Mesenchymal stem cell (in vitro differentiated cells and primary cell): ENCODE data around the gene SOWAHA.
A peak's percentile ranks its signal among the peaks of the same experiment; 100 is the strongest.

Experiments used
- DNase-seq: peaks from one replicate; pipeline ENCODE4 v3.0.0-alpha.2; 2013
- H2AFZ ChIP-seq: one replicate; pipeline ENCODE4 v1.6.1; 2013; ENCODE audit warnings: low read depth, mild to moderate bottlenecking, control low read depth, inconsistent platforms, low read length, moderate library complexity
- H2AK5ac ChIP-seq: 2 replicates; pipeline ENCODE4 v1.6.1; 2013; ENCODE audit warnings: low read length, moderate library complexity, mild to moderate bottlenecking, inconsistent platforms; ENCODE audit not compliant: severe bottlenecking
- H2BK120ac ChIP-seq: one replicate; pipeline ENCODE4 v1.6.1; 2013; ENCODE audit warnings: low read depth, mild to moderate bottlenecking, inconsistent platforms, low read length, moderate library complexity
- H2BK12ac ChIP-seq, 2 experiments: one replicate each; pipeline ENCODE4 v1.6.1; 2013; ENCODE audit warnings: inconsistent platforms in 2 of 2, low read length in 2 of 2, mild to moderate bottlenecking in 2 of 2, moderate library complexity in 2 of 2, control low read depth in 1 of 2
- H2BK15ac ChIP-seq: one replicate; pipeline ENCODE4 v1.6.1; 2013; ENCODE audit warnings: mild to moderate bottlenecking, low read depth, inconsistent platforms; ENCODE audit not compliant: poor library complexity, severe bottlenecking
- H2BK5ac ChIP-seq: 2 replicates; pipeline ENCODE4 v1.6.1; 2013; ENCODE audit warnings: low read depth, mild to moderate bottlenecking, low read length, control low read depth, inconsistent platforms; ENCODE audit not compliant: poor library complexity, severe bottlenecking
- H3K14ac ChIP-seq, 2 experiments: one replicate each; pipeline ENCODE4 v1.6.1; 2013; ENCODE audit warnings: inconsistent platforms in 2 of 2, low read length in 2 of 2, control low read depth in 1 of 2, mild to moderate bottlenecking in 1 of 2, moderate library complexity in 1 of 2
- H3K18ac ChIP-seq, 2 experiments: one replicate each; pipeline ENCODE4 v1.6.1; 2013; ENCODE audit warnings: inconsistent platforms in 2 of 2, low read length in 2 of 2, control low read depth in 1 of 2, low read depth in 1 of 2, mild to moderate bottlenecking in 1 of 2
- H3K23ac ChIP-seq, 2 experiments: one replicate each; pipeline ENCODE4 v1.6.1; 2013; ENCODE audit warnings: inconsistent platforms in 2 of 2, low read length in 2 of 2, mild to moderate bottlenecking in 2 of 2, moderate library complexity in 2 of 2, control low read depth in 1 of 2
- H3K27ac ChIP-seq: 2 replicates; pipeline ENCODE4 v1.5.1; 2013; ENCODE audit warnings: mild to moderate bottlenecking, moderate library complexity, low read length, control low read depth, inconsistent platforms; ENCODE audit not compliant: poor library complexity, severe bottlenecking
- H3K27me3 ChIP-seq, 2 experiments: 2 replicates each; pipeline versions ENCODE4 v1.6.1 to v1.7.0; 2013; ENCODE audit warnings: low read length in 2 of 2, mild to moderate bottlenecking in 2 of 2, moderate library complexity in 2 of 2, control low read depth in 1 of 2, inconsistent platforms in 1 of 2; ENCODE audit not compliant: control insufficient read depth in 1 of 2, insufficient read depth in 1 of 2
- H3K36me3 ChIP-seq, 2 experiments: 2 replicates each; pipeline versions ENCODE4 v1.6.1 to v1.7.0; 2013; ENCODE audit warnings: low read length in 2 of 2, control low read depth in 1 of 2, inconsistent platforms in 1 of 2, low read depth in 1 of 2, mild to moderate bottlenecking in 1 of 2; ENCODE audit not compliant: insufficient read depth in 2 of 2, control insufficient read depth in 1 of 2
- H3K4ac ChIP-seq, 2 experiments: one replicate each; pipeline ENCODE4 v1.6.1; 2013; ENCODE audit warnings: inconsistent platforms in 2 of 2, low read length in 2 of 2, mild to moderate bottlenecking in 2 of 2, moderate library complexity in 2 of 2, control low read depth in 1 of 2, low read depth in 1 of 2
- H3K4me1 ChIP-seq: 2 replicates; pipeline ENCODE4 v1.6.1; 2013; ENCODE audit warnings: low read depth, low read length, control low read depth; ENCODE audit not compliant: control insufficient read depth, insufficient read depth
- H3K4me2 ChIP-seq: 2 replicates; pipeline ENCODE4 v1.6.1; 2013; ENCODE audit warnings: low read length, mild to moderate bottlenecking, inconsistent platforms; ENCODE audit not compliant: poor library complexity, severe bottlenecking
- H3K4me3 ChIP-seq, 2 experiments: 2 replicates each; pipeline versions ENCODE4 v1.5.1 to v1.7.0; 2013; ENCODE audit warnings: low read length in 2 of 2, mild to moderate bottlenecking in 2 of 2, control low read depth in 1 of 2, low read depth in 1 of 2; ENCODE audit not compliant: insufficient read depth in 1 of 2
- H3K79me1 ChIP-seq: replicated peaks from 2 replicates; pipeline ENCODE4 v1.6.1; 2013; ENCODE audit warnings: mild to moderate bottlenecking, control low read depth, low read length, inconsistent platforms; ENCODE audit not compliant: poor library complexity, severe bottlenecking
- H3K9ac ChIP-seq: 2 replicates; pipeline ENCODE4 v1.7.0; 2013; ENCODE audit warnings: mild to moderate bottlenecking, low read length, moderate library complexity
- H3K9me3 ChIP-seq: 2 replicates; pipeline ENCODE4 v1.7.0; 2013; ENCODE audit warnings: mild to moderate bottlenecking, low read length; ENCODE audit not compliant: control insufficient read depth
- H4K8ac ChIP-seq: one replicate; pipeline ENCODE4 v1.6.1; 2013; ENCODE audit warnings: inconsistent platforms, mild to moderate bottlenecking, low read length, moderate library complexity
- H4K91ac ChIP-seq: one replicate; pipeline ENCODE4 v1.6.1; 2013; ENCODE audit warnings: mild to moderate bottlenecking, low read length, inconsistent platforms
- WGBS: methylation state at CpG from one replicate; pipeline ENCODE4 v1.1.7; 2013; ENCODE audit warnings: mixed read lengths; 5-methylcytosine and 5-hydroxymethylcytosine counted together

Gene SOWAHA

DNA sequence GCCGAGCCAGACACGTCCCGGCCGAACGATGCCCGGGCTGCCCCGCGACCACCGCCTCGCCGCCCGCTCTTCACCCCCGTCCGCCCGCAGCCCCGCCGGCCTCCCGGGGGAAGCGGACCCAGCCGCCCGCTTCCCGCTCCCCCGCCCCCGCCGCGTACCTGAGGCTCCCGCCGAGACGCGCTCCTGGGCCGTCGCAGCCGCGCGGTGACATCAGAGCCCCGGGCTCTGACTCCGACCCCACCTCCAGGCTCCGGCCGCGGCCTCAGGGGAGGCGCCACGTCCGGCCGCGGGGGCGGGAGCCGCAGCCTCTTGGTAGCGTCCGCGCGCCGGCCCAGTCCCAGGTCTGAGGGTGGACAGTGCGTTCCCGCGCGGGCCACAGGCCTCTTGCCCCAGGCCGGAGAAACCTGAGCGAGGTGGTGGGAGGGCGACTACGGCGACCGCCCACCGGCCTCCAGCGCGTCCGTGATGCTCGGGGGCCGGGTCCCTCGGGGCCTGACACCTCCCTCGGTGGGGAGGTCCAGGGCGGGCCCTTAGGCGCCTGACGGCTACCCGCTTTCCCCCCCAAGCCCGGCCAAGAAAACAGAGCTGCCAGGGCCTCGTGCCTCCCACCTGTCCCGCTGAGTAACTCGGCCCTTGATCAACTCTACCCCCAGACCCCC, 17.5 kb downstream of the SOWAHA start, which contains the start of gene SHROOM1:
Gene SHROOM1, minus strand, starts transcription at position 212 of the 659 bp plus-strand sequence. CDS start 4,507 bp downstream, outside the sequence.
- 4% methylated on average over 67 of the region's 78 CpGs for WGBS
- H3K9ac ChIP-seq, result peak within 1 kb of the TSS; percentile 84
- H3K27me3 ChIP-seq, result no peaks in the 10 kb centered on the region
- H3K18ac ChIP-seq, result peak within 1 kb of the TSS; percentile 76 to 81
- H3K4ac ChIP-seq, result peak within 1 kb of the TSS; percentile 51 to 64
- peak within 1 kb of the TSS in 1 of 2 experiments; percentile 73 for H3K14ac ChIP-seq
- H3K36me3 ChIP-seq, result peaks cover 0 to 7% of the 10 kb centered on the region in 2 experiments
- H2BK120ac ChIP-seq, result peak within 1 kb of the TSS; percentile 61
- H3K4me3 ChIP-seq, result peak within 1 kb of the TSS; percentile 78 to 81
- peak within 1 kb of the TSS; percentile 80 for H3K4me2 ChIP-seq
- H2BK15ac ChIP-seq, result peak within 1 kb of the TSS; percentile 52
- peaks cover 13% of the 10 kb centered on the region for H3K4me1 ChIP-seq
- H2AFZ ChIP-seq, result peak within 1 kb of the TSS; percentile 80
- no peaks in the 10 kb centered on the region for H3K9me3 ChIP-seq
- peaks cover 7% of the 10 kb centered on the region for H3K79me1 ChIP-seq
- peak within 1 kb of the TSS; percentile 59 for H4K91ac ChIP-seq
- peak within 1 kb of the TSS in 1 of 2 experiments; percentile 74 for H3K23ac ChIP-seq
- H4K8ac ChIP-seq, result peak within 1 kb of the TSS; percentile 82
- DNase-seq, result peak; percentile 50
- no peak within 1 kb of the TSS for H3K27ac ChIP-seq
- H2BK12ac ChIP-seq, result peak within 1 kb of the TSS in 1 of 2 experiments; percentile 81
- no peak within 1 kb of the TSS for H2AK5ac ChIP-seq
- no peak within 1 kb of the TSS for H2BK5ac ChIP-seq

DNA sequence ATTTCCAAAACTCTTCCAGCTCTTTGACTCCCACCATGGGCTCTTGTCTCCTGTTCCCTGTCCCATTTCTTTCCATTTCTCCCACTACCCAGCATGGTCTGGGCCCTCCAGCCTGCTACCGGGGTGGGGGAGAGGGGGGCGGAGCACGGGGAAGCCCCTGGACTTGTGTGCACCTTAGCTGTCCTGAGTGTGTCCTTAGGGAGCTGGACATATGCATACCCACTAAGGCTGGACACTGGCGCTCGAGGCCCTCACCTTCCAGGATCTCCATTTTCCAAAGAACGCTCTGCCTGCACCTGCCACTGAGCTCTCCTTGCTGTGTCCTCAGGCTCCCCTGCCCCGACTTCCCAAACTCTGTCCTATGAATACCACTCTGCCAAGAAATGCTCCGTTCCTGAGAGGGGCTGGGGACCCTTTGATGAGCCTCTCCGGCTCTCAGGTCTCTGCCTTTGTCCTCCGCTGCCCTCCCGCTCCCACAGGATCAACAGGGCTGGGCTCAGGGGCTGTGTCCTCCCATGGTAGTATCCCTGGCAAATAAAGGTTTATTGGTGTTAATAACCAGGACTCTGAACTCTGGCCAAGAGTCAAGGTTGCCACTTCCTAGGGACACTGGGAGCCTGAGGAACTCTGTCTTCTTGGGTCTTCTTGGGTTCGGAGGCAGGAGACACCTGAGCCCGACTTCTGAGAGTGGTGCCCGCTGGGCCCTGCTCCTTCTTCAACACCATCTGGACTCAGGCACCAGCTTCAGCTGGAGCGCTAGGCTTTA, 18.2 kb downstream of the SOWAHA start:
- H2BK5ac ChIP-seq, result no peak overlapping the region
- H3K27me3 ChIP-seq, result no peaks in the 10 kb centered on the region

DNA sequence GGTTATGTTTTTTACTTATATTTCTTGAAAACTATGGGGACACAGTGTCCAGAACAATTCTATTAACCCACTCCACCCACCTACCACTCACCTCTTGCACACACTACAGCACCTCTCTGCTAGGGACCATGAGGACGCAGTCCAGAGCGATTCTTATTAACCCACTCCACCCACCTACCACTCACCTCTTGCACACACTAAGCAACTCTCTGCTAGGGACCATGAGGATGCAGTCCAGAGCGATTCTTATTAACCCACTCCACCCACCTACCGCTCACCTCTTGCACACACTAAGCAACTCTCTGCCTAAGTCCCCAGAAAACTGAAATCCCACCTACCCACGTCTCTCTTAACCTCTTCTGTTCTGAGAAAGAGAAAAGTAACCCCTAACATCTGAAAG, 19.5 kb downstream of the SOWAHA start:
- H3K27me3 ChIP-seq, result no peaks in the 10 kb centered on the region
- no peak overlapping the region for H2AK5ac ChIP-seq
- no peak overlapping the region for H2BK5ac ChIP-seq
- H4K91ac ChIP-seq, result no peak overlapping the region
- no peak overlapping the region for H3K14ac ChIP-seq
- H3K79me1 ChIP-seq, result peaks cover 7% of the 10 kb centered on the region
- H3K9ac ChIP-seq, result no peak overlapping the region
- peaks cover 13% of the 10 kb centered on the region for H3K4me1 ChIP-seq
- no peak overlapping the region for H2BK12ac ChIP-seq
- H3K36me3 ChIP-seq, result peaks cover 0 to 2% of the 10 kb centered on the region in 2 experiments
- H2BK120ac ChIP-seq, result no peak overlapping the region
- H3K18ac ChIP-seq, result no peak overlapping the region
- no peak overlapping the region for H3K4ac ChIP-seq
- no peak overlapping the region for H3K27ac ChIP-seq
- H4K8ac ChIP-seq, result no peak overlapping the region
- H3K23ac ChIP-seq, result no peak overlapping the region
- no peak overlapping the region for H2BK15ac ChIP-seq
- H3K9me3 ChIP-seq, result no peaks in the 10 kb centered on the region
- no peak overlapping the region for H3K4me2 ChIP-seq
- DNase-seq, result no peak
- H2AFZ ChIP-seq, result no peak overlapping the region
- H3K4me3 ChIP-seq, result no peak overlapping the region
- WGBS, result 92% methylated on average over 5 of the region's 5 CpGs

More for the DNA sequence above, 18.2 kb downstream of the SOWAHA start:
- peaks cover 13% of the 10 kb centered on the region for H3K4me1 ChIP-seq
- no peaks in the 10 kb centered on the region for H3K9me3 ChIP-seq
- H3K4me2 ChIP-seq, result peak overlapping the region; percentile 80
- H3K4ac ChIP-seq, result no peak overlapping the region
- H3K27ac ChIP-seq, result no peak overlapping the region
- no peak overlapping the region for H3K23ac ChIP-seq
- no peak overlapping the region for H3K14ac ChIP-seq
- H2AK5ac ChIP-seq, result no peak overlapping the region
- DNase-seq, result no peak
- H2BK120ac ChIP-seq, result peak overlapping the region; percentile 11
- peaks cover 7% of the 10 kb centered on the region for H3K79me1 ChIP-seq
- H4K91ac ChIP-seq, result no peak overlapping the region
- no peak overlapping the region for H2BK12ac ChIP-seq
- peaks cover 0 to 2% of the 10 kb centered on the region in 2 experiments for H3K36me3 ChIP-seq
- H2AFZ ChIP-seq, result no peak overlapping the region
- no peak overlapping the region for H2BK15ac ChIP-seq
- peak overlapping the region; percentile 78 to 81 for H3K4me3 ChIP-seq
- no peak overlapping the region for H3K9ac ChIP-seq
- 92% methylated on average over 13 of the region's 15 CpGs for WGBS
- no peak overlapping the region for H3K18ac ChIP-seq
- no peak overlapping the region for H4K8ac ChIP-seq

DNA sequence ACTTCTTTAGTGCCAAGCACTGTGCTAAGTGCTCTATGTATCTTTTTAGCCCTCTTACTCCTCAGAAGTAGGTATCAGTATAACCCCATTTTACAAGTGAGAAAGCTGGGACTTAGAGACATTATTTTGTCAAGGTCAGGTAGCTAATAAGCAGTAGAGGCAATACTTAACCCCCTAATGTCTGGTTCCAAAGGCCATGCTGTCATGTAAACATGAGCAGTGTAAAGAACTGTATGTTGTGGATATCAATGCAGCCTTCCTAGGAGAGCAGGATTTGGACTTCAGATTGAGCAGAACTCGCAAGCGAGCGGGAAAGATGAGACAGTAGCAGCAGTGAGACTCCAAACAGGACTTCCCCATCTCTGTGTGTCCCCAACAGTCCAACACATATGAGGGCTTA, 21.0 kb downstream of the SOWAHA start:
- Histone ChIP-seq H2AFZ (no peak overlapping the region), H3K18ac (no peak overlapping the region), H3K4me2 (no peak overlapping the region), H3K23ac (no peak overlapping the region), H3K4me1 (peaks cover 13% of the 10 kb centered on the region), H3K79me1 (peaks cover 2% of the 10 kb centered on the region), H3K9me3 (no peaks in the 10 kb centered on the region), H2BK15ac (no peak overlapping the region), H3K4me3 (no peak overlapping the region), H3K36me3 (no peaks in the 10 kb centered on the region), H3K9ac (no peak overlapping the region), H3K27ac (no peak overlapping the region), H3K27me3 (no peaks in the 10 kb centered on the region), H4K91ac (no peak overlapping the region), H2BK120ac (no peak overlapping the region), H2BK12ac (no peak overlapping the region), H2BK5ac (no peak overlapping the region), H4K8ac (no peak overlapping the region), H3K4ac (no peak overlapping the region), H2AK5ac (no peak overlapping the region), H3K14ac (no peak overlapping the region)
- 100% methylated on average over 3 of the region's 3 CpGs for WGBS
- no peak for DNase-seq
